A549 (cell line): ENCODE results near the gene MBP. TPM values are rescaled to one million over a fixed set of nuclear protein-coding genes. Genes with fewer than 3 reads are reported as not detected.

Source experiments
- ATAC-seq, 2 experiments: fragments of 200-7000 bp in 1 of 2; fragments of >200 bp in 1 of 2; cut with Nextera tagmentation in 1 of 2; cut with Tn5 transposase in 1 of 2; 3 replicates each; pipeline versions ENCODE4 v1.8.0 to v1.9.1; 2018 to 2020; ENCODE audit warnings: mild to moderate bottlenecking in 1 of 2, moderate library complexity in 1 of 2
- CTCF ChIA-PET: fragments of 300-600 bp; sonication (Branson Sonifier 250); formaldehyde crosslinking; extraction: SDS; loops from one replicate; lab custom pipeline; 2021; ENCODE audit warnings: antibody characterized with exemption, inconsistent platforms; lab: Yijun Ruan, JAX
- POLR2A ChIA-PET: fragments of 350-600 bp; formaldehyde crosslinking; extraction: SDS; loops from one replicate; lab custom pipeline; 2021; ENCODE audit warnings: antibody characterized with exemption, inconsistent platforms; lab: Yijun Ruan, JAX
- DNase-seq, 2 experiments: peaks; one replicate each; pipeline versions ENCODE4 v3.0.0 to v3.0.0-alpha.2; 2011 to 2016; ENCODE audit warnings: low read depth in 1 of 2, low spot score in 1 of 2
- FAIRE-seq: peaks from 2 replicates; lab custom pipeline; 2011; peaks lifted over from hg19 to GRCh38; lab: Jason Lieb, UNC
- H3K27ac ChIP-seq, 2 experiments: fragments of >200 bp; sonication (Bioruptor Twin); formaldehyde crosslinking; 3 replicates each; pipeline ENCODE4 v1.5.1; 2016 to 2017
- H3K4me1 ChIP-seq: fragments of >200 bp; sonication (Bioruptor Twin); formaldehyde crosslinking; 3 replicates; pipeline ENCODE4 v1.6.1; 2016
- H3K4me2 ChIP-seq: fragments of >200 bp; sonication (Bioruptor Twin); formaldehyde crosslinking; 3 replicates; pipeline ENCODE4 v1.6.1; 2016
- H3K4me3 ChIP-seq: fragments of >200 bp; sonication (Bioruptor Twin); formaldehyde crosslinking; 3 replicates; pipeline ENCODE4 v1.5.1; 2016
- H3K9me3 ChIP-seq: fragments of >200 bp; sonication (Bioruptor Twin); formaldehyde crosslinking; 3 replicates; pipeline ENCODE4 v1.6.1; 2016
- EHF ChIP-seq: fragments of 250-450 bp; sonication (Bioruptor Pico); IDR thresholded peaks from 2 replicates; pipeline ENCODE4 v1.5.0; 2020; ENCODE audit warnings: mild to moderate bottlenecking
- KDM5A ChIP-seq: fragments of 200-600 bp; sonication (generic); IDR thresholded peaks from 2 replicates; pipeline ENCODE4 v1.6.1; 2016; ENCODE audit warnings: antibody characterized with exemption, mild to moderate bottlenecking
- MAFK ChIP-seq: fragments of 450-650 bp; IDR thresholded peaks from 2 replicates; pipeline ENCODE4 v1.6.1; 2014; ENCODE audit not compliant: partially characterized antibody
- MAZ ChIP-seq: fragments of 150-350 bp; IDR thresholded peaks from 2 replicates; pipeline ENCODE4 v1.6.1; 2014; ENCODE audit warnings: antibody characterized with exemption, low read depth, low read length, borderline replicate concordance
- NR3C1 ChIP-seq: fragments of >200 bp; sonication (Bioruptor Twin); formaldehyde crosslinking; IDR thresholded peaks from 3 replicates; pipeline ENCODE4 v1.6.1; 2017
- RAD21 ChIP-seq, 2 experiments: fragments of >200 bp in 1 of 2; sonication (Bioruptor Twin) in 1 of 2; formaldehyde crosslinking in 1 of 2; IDR thresholded peaks in 1 of 2; conservative IDR thresholded peaks in 1 of 2; 2 replicates in 1 of 2; 3 replicates in 1 of 2; pipeline ENCODE4 v1.6.1; 2012 to 2018; ENCODE audit warnings: inconsistent platforms in 1 of 2
- RARB ChIP-seq: fragments of 250-450 bp; sonication (Bioruptor Pico); IDR thresholded peaks from 2 replicates; pipeline ENCODE4 v1.8.0; 2021; ENCODE audit warnings: mild to moderate bottlenecking, moderate library complexity
- TFCP2L1 ChIP-seq: fragments of 250-450 bp; sonication (Bioruptor Pico); IDR thresholded peaks from 2 replicates; pipeline ENCODE4 v1.5.0; 2021; ENCODE audit warnings: mild to moderate bottlenecking
- ZNF302 ChIP-seq: fragments of 250-450 bp; sonication (Bioruptor Pico); IDR thresholded peaks from 2 replicates; pipeline ENCODE4 v1.9.0; 2021; ENCODE audit warnings: inconsistent platforms, mild to moderate bottlenecking, moderate library complexity
- WGBS: methylation state at CpG from one replicate; pipeline ENCODE4 v1.1.6; 2017; ENCODE audit errors: missing lambda C conversion rate; 5-methylcytosine and 5-hydroxymethylcytosine counted together
- polyA plus RNA-seq, 4 experiments: library from polyadenylated mRNA; depleted of rRNA in 3 of 4; stranded (reverse); fragments of >200 nt; fragmentation: RNase III in 1 of 4; extraction: RNeasy Plus Mini Kit Qiagen cat#74134 plus additional on column Dnase treatment in 1 of 4; gene quantifications; 2 replicates in 3 of 4; 3 replicates in 1 of 4; pipeline ENCODE4 v1.2.3, GENCODE V29; 2011 to 2017
- TF ChIP-seq, protein P1 (sequence below): IDR thresholded peaks from 2 replicates; pipeline ENCODE4 v1.6.1; 2012
- TF ChIP-seq, protein P2 (sequence below): fragments of >200 bp; sonication (Bioruptor Twin); formaldehyde crosslinking; IDR thresholded peaks from 3 replicates; pipeline ENCODE4 v1.5.1; 2016
- TF ChIP-seq, protein P3 (sequence below): fragments of 200-600 bp; sonication (generic); IDR thresholded peaks from 2 replicates; pipeline ENCODE4 v1.6.1; 2016; ENCODE audit warnings: antibody characterized with exemption, mild to moderate bottlenecking, moderate library complexity
- TF ChIP-seq, protein P4 (sequence below): fragments of 450-650 bp; IDR thresholded peaks from 2 replicates; pipeline ENCODE4 v1.6.1; 2014; ENCODE audit warnings: antibody characterized with exemption

MBP gene
- polyA plus RNA-seq, 2 of the 4 experiments (the other 2 are of a cell fraction), result 8.6 to 33.1 TPM

DNA sequence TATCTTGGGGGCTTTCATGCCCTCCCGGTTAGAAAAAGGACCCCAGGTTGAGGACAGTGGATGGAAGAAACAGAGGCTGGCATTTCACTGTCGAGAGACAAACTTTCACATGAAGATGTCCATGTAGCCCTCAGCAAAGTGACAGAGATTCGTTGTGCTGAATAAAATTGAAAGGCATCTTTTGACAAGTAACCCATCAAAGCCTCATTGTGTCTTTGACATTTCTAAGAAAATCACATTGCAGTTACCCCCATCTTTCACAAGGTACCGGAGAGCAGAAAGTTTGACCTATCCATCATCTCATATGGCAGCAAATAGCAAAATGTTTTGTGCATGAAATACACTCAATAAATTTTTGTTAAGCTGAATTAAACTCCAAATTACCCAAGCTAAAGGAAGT, 2.0 kb upstream of the MBP start:
- no peak overlapping the region for H3K4me2 ChIP-seq
- DNase-seq, result no peak
- no peak for TF ChIP-seq MAFK
- TF ChIP-seq KDM5A, result no peak
- TF ChIP-seq NR3C1, result no peak
- TF ChIP-seq, protein P1, sequence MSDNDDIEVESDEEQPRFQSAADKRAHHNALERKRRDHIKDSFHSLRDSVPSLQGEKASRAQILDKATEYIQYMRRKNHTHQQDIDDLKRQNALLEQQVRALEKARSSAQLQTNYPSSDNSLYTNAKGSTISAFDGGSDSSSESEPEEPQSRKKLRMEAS, result no peak
- no peak for TF ChIP-seq EHF (CRISPR knock-in tag)
- TF ChIP-seq ZNF302 (CRISPR knock-in tag), result no peak
- TF ChIP-seq, protein P2, sequence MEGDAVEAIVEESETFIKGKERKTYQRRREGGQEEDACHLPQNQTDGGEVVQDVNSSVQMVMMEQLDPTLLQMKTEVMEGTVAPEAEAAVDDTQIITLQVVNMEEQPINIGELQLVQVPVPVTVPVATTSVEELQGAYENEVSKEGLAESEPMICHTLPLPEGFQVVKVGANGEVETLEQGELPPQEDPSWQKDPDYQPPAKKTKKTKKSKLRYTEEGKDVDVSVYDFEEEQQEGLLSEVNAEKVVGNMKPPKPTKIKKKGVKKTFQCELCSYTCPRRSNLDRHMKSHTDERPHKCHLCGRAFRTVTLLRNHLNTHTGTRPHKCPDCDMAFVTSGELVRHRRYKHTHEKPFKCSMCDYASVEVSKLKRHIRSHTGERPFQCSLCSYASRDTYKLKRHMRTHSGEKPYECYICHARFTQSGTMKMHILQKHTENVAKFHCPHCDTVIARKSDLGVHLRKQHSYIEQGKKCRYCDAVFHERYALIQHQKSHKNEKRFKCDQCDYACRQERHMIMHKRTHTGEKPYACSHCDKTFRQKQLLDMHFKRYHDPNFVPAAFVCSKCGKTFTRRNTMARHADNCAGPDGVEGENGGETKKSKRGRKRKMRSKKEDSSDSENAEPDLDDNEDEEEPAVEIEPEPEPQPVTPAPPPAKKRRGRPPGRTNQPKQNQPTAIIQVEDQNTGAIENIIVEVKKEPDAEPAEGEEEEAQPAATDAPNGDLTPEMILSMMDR, result no peak
- no peak for TF ChIP-seq MAZ
- TF ChIP-seq, protein P3, sequence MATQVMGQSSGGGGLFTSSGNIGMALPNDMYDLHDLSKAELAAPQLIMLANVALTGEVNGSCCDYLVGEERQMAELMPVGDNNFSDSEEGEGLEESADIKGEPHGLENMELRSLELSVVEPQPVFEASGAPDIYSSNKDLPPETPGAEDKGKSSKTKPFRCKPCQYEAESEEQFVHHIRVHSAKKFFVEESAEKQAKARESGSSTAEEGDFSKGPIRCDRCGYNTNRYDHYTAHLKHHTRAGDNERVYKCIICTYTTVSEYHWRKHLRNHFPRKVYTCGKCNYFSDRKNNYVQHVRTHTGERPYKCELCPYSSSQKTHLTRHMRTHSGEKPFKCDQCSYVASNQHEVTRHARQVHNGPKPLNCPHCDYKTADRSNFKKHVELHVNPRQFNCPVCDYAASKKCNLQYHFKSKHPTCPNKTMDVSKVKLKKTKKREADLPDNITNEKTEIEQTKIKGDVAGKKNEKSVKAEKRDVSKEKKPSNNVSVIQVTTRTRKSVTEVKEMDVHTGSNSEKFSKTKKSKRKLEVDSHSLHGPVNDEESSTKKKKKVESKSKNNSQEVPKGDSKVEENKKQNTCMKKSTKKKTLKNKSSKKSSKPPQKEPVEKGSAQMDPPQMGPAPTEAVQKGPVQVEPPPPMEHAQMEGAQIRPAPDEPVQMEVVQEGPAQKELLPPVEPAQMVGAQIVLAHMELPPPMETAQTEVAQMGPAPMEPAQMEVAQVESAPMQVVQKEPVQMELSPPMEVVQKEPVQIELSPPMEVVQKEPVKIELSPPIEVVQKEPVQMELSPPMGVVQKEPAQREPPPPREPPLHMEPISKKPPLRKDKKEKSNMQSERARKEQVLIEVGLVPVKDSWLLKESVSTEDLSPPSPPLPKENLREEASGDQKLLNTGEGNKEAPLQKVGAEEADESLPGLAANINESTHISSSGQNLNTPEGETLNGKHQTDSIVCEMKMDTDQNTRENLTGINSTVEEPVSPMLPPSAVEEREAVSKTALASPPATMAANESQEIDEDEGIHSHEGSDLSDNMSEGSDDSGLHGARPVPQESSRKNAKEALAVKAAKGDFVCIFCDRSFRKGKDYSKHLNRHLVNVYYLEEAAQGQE, result no peak
- no peak for TF ChIP-seq RARB (CRISPR knock-in tag)
- no peak for TF ChIP-seq TFCP2L1 (CRISPR knock-in tag)
- TF ChIP-seq, all 56 proteins: peak for 0
- ChIA-PET POLR2A (no interaction called here), CTCF (interaction anchor here (1.2 to 1.3 kb wide), 2 partner anchors 19 to 516 kb away, joined by 3 read pairs; no protein-coding TSS in a partner anchor)
- WGBS, result 83% methylated on average over 4 of the region's 4 CpGs
- no peak for FAIRE-seq
- Histone ChIP-seq H3K4me1 (peaks cover 10% of the 10 kb centered on the region), H3K27ac (no peak overlapping the region), H3K9me3 (no peaks in the 10 kb centered on the region), H3K4me3 (no peak overlapping the region)
- no peak for ATAC-seq

DNA sequence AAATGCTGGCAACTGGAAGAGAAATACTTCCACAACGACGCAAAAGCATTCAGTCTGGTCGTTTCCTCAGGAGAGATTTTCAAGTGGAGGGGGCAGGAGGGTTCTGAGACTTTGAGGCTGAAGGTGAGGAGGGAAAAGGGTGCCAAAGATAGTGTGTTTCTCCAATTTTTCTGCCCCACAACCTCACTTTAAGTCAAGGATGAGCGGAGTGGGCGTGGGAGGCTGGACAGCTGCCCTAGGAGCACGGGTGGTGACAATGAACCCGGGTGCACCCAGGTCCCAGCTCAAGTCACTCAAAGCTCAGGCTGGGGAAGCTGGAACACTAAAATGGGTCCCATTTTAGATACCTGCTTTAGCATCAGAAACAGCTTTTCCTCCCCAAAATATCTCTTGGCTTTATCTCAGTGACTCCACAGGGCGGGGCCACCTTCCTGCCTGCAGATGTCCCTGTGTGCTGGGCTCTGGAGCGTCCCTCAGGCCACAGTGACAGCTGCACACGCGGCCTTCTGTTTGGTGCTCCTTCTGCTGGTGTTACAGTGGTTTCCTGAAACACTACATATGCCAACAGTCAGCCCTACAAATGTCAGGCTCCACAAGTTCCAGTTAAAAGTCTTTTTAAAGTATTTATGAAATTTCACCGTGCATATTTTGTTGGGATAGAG, 1.4 kb upstream of the MBP start:
- POLR2A ChIA-PET, result no interaction called here
- WGBS, result 84% methylated on average over 10 of the region's 12 CpGs
- 0 out of 6 replicates have a peak overlapping the region, but pooled peaks of 1 of the 2 experiments have one; percentile 26 for H3K27ac ChIP-seq
- H3K4me2 ChIP-seq, result no peak overlapping the region; the same call in 2 of the 3 replicates
- no peak for FAIRE-seq
- ATAC-seq, result no peak
- TF ChIP-seq, protein P4, sequence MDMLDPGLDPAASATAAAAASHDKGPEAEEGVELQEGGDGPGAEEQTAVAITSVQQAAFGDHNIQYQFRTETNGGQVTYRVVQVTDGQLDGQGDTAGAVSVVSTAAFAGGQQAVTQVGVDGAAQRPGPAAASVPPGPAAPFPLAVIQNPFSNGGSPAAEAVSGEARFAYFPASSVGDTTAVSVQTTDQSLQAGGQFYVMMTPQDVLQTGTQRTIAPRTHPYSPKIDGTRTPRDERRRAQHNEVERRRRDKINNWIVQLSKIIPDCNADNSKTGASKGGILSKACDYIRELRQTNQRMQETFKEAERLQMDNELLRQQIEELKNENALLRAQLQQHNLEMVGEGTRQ, result no peak
- 0 out of 5 replicates have a peak, but pooled peaks of 1 of the 2 experiments have one; percentile 2 for TF ChIP-seq RAD21 (conservative IDR thresholded peaks at IDR 0.05 in 1 of 2, IDR thresholded peaks at IDR 0.05 in 1 of 2)
- TF ChIP-seq, all 56 proteins: peak for 1
- CTCF ChIA-PET, result interaction anchor here (1.3 kb wide), 1 partner anchor 134 kb away, joined by 6 read pairs; no protein-coding TSS in a partner anchor
- no peak overlapping the region for H3K4me3 ChIP-seq
- no peaks in the 10 kb centered on the region for H3K9me3 ChIP-seq
- H3K4me1 ChIP-seq, result peaks cover 17% of the 10 kb centered on the region
- DNase-seq, result no peak
